GM19193 (cell line): ENCODE measurements around the gene SLC35A3.

Source experiments
- POLR2A ChIP-seq: IDR thresholded peaks from 4 replicates; pipeline ENCODE4 v1.6.1; 2011; ENCODE audit not compliant: insufficient read depth, insufficient read length; ENCODE audit errors: extremely low read depth

The SLC35A3 gene

GRCh38 chr1:100051401-100051800 lies 81.6 kb downstream of the SLC35A3 start:
- TF ChIP-seq POLR2A = no peak

- no peak for TF ChIP-seq POLR2A
These were observed 82.1 kb downstream of the SLC35A3 start for GRCh38 chr1:100051893-100052292.

- no peak for TF ChIP-seq POLR2A
These were observed 83.3 kb downstream of the SLC35A3 start for GRCh38 chr1:100053119-100053518.

DNA sequence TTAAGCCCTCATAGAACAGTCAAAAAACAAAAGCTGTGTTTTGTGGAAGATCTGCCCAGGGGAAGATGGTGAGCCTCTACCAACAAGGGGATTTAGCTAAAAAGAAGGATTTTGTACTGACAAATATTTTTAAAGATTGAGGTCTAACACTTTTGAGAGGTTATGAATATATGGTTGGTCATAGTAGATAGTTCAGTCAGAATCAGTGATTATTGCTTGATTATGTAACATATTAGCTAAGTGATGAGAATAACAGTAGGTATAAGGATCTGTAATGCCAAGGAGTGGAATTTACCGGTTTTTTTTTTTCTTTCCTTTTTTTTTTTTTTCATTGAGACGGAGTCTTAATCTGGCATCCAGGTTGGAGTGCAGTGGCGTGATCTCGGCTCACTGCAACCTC lies 83.9 kb downstream of the SLC35A3 start:
- no peak for TF ChIP-seq POLR2A

GRCh38 chr1:100061681-100062080 lies 91.9 kb downstream of the SLC35A3 start:
- TF ChIP-seq POLR2A = no peak

GRCh38 chr1:100065183-100065968 lies 95.6 kb downstream of the SLC35A3 start:
- no peak for TF ChIP-seq POLR2A

DNA sequence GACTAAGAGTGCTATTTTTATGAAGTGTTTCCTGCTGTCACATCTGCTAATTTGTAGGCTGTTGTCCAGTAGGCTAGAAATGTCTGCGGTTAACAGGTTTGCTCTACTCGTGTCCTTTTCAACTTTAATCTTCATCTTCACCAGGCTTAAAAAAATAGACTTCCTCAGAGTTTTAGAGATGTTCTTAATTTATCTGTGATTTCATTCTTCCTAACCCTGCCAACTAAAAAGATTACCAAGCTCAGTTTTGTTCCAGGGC lies 96.1 kb downstream of the SLC35A3 start:
- TF ChIP-seq POLR2A = no peak

- no peak for TF ChIP-seq POLR2A
These were observed 100.6 kb downstream of the SLC35A3 start for GRCh38 chr1:100070201-100070939.

DNA sequence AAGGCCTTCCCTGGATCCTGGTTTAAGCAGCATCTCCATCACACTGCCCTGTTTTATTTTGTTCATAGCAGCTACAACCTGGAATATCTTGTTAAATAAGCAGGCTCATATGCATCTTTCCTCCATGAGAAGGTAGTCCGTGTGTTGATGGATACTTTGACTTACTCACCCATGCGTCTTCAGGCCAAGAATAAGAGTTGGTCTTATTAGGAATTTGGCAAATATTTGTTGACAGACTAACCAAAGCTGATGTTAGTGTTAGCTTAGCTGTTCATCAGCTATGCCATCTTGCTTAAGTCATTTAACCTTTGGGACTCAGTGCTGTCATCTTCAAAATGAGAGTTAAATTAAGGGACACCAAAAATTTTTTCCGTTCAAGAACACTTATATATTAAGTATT lies 103.7 kb downstream of the SLC35A3 start:
- no peak for TF ChIP-seq POLR2A

DNA sequence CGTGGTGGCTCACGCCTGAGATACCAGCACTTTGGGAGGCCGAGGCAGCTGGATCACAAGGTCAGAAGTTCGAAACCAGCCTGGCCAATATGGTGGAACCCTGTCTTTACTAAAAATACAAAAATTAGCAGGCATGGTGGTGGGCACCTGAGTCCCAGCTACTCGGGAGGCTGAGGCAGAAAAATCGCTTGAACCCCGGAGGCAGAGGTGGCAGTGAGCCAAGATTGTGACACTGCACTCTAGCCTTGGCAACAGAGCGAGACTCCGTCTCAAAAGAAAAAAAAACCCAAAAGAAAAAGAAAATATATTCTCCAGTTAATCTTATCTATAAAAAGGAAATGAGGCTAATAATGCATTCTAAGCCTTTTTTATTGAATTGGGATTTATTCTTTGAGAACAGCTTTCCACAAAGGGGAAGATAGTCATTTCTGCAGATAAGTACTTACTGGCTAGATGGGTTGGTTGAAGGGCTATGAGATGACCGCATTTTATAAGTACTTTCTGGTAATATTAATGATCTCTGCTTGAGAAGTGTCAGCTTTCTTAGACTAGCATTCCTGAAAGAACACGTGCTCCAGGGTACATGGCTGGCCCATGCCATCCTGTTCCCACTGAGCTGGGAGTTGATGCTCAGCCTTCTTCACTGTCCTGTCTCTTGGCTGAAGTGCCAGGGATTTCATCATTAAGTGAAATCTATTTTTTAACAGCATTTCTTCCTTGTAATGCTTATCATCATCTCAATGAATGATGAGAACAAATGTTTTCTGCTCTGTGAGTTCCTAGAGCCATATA lies 105.0 kb downstream of the SLC35A3 start:
- no peak for TF ChIP-seq POLR2A

- no peak for TF ChIP-seq POLR2A
These were observed 106.0 kb downstream of the SLC35A3 start for GRCh38 chr1:100075773-100076172.

DNA sequence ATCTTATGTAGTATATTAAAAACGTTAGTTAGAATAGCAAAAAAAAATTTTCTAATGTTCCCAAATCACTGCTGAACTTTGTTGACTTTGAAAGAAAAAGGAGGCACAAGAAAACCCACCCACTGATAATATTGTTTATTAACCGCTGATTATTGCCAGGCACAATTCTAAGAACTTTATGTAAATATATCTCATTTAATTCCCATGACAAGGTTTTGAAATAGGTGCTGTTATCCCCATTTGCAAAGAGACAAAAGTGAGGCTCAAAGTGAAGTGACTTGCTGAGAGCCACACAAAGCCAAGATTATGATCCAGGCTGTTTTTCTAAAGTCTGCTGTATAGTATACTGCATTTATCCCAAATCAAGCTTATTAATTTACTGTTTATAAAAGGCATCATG lies 106.5 kb downstream of the SLC35A3 start:
- no peak for TF ChIP-seq POLR2A

DNA sequence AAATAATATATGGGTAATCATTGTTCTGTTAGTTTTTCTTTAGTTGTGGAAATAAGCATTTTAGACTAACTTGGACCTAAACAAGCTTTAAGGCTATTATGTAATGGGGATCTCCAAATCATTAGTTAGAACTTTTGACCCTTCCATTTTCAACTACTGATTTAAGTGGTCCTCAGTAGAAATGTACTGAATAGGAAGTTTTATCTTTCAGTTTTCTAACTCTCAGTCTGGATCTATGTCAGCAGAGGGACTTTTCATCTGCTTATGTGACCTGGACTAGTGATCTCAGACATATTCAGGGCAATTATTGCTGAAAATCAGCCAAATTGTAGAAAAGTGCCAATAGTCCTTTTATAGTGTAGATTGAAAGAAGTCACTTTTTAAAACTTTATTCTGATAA lies 106.9 kb downstream of the SLC35A3 start:
- TF ChIP-seq POLR2A = no peak

DNA sequence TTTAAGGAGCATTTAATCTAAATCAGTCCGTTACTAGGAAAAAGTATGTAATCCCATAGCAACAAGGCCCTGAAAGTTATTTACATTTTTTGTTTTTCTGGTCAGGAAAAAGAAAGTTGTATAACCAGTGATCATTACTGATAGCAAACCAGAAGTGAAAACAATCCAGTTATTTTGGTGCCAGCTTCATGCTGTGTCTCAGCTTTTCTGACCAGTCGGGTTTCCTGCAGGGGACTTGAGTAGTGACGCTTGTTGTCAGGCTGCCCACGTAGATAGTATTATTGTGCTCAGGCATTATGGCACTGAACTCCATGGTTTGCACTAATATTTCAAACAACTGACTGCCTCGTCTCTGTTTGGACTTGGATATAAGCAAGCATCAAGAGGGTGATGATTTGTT lies 107.7 kb downstream of the SLC35A3 start:
- no peak for TF ChIP-seq POLR2A

DNA sequence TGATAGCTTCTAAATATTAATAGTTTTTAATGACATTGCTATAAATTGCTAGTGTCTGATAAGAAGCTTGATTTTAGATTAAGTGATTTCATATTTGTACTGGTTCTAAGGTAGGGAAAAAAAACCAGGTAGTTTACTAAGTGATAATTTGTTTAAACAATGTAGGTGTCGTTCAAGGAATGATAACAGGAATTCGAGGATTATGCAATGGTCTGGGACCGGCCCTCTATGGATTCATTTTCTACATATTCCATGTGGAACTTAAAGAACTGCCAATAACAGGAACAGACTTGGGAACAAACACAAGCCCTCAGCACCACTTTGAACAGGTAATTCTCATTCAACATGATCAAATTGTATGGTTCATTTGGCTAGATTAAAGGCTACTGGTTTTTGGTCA lies 110.5 kb downstream of the SLC35A3 start:
- no peak for TF ChIP-seq POLR2A
